PFSK-1 (cell line): ENCODE results near the gene IFRD1.

Source experiments
- FOXP2 ChIP-seq: optimal IDR thresholded peaks from 2 replicates; pipeline ENCODE3; 2011; ENCODE audit warnings: borderline replicate concordance, control low read depth, inconsistent platforms; ENCODE audit not compliant: insufficient read depth; ENCODE audit errors: extremely low read length, extremely low read depth
- POLR2AphosphoS5 ChIP-seq: IDR thresholded peaks from 2 replicates; pipeline ENCODE4 v1.6.1; 2012; ENCODE audit warnings: low read depth, mild to moderate bottlenecking, control low read depth, low read length, moderate library complexity
- SIN3A ChIP-seq: IDR thresholded peaks from 2 replicates; pipeline ENCODE4 v1.6.1; 2012; ENCODE audit warnings: mild to moderate bottlenecking, low read length, moderate library complexity, borderline replicate concordance; ENCODE audit not compliant: insufficient read depth
- TAF1 ChIP-seq: IDR thresholded peaks from 2 replicates; pipeline ENCODE4 v1.6.1; 2012; ENCODE audit warnings: low read length, control low read depth, borderline replicate concordance; ENCODE audit not compliant: insufficient read depth
- TF ChIP-seq, protein P1 (sequence below), 2 experiments: IDR thresholded peaks; 2 replicates each; pipeline versions ENCODE4 v1.6.1 to v1.8.0; 2011 to 2012; ENCODE audit warnings: low read depth in 2 of 2, low read length in 2 of 2, control low read depth in 1 of 2, inconsistent platforms in 1 of 2, mild to moderate bottlenecking in 1 of 2, moderate library complexity in 1 of 2; ENCODE audit not compliant: insufficient read depth in 1 of 2

Gene IFRD1

DNA sequence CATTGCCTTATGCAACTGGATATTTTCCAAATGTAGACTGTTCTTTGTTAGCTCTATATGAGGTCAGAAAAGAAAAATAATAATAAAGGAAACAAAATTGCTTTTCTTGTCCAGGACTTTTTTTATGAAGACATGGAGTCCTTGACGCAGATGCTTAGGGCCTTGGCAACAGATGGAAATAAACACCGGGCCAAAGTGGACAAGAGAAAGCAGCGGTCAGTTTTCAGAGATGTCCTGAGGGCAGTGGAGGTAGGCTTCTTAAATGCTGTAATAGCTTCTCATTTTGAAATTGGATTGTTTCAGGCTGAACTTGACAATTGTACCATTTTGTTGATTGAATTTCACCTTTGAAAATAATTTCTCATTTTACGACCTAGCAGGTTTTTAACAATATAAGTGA lies 17.6 kb downstream of the IFRD1 start:
- no peak for TF ChIP-seq SIN3A
- TF ChIP-seq TAF1: no peak
- TF ChIP-seq POLR2AphosphoS5: no peak
- TF ChIP-seq FOXP2: no peak
- TF ChIP-seq, protein P1, sequence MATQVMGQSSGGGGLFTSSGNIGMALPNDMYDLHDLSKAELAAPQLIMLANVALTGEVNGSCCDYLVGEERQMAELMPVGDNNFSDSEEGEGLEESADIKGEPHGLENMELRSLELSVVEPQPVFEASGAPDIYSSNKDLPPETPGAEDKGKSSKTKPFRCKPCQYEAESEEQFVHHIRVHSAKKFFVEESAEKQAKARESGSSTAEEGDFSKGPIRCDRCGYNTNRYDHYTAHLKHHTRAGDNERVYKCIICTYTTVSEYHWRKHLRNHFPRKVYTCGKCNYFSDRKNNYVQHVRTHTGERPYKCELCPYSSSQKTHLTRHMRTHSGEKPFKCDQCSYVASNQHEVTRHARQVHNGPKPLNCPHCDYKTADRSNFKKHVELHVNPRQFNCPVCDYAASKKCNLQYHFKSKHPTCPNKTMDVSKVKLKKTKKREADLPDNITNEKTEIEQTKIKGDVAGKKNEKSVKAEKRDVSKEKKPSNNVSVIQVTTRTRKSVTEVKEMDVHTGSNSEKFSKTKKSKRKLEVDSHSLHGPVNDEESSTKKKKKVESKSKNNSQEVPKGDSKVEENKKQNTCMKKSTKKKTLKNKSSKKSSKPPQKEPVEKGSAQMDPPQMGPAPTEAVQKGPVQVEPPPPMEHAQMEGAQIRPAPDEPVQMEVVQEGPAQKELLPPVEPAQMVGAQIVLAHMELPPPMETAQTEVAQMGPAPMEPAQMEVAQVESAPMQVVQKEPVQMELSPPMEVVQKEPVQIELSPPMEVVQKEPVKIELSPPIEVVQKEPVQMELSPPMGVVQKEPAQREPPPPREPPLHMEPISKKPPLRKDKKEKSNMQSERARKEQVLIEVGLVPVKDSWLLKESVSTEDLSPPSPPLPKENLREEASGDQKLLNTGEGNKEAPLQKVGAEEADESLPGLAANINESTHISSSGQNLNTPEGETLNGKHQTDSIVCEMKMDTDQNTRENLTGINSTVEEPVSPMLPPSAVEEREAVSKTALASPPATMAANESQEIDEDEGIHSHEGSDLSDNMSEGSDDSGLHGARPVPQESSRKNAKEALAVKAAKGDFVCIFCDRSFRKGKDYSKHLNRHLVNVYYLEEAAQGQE (IDR thresholded peaks at IDR 0.05; ENCODE audit: insufficient read depth in 1 of 2, low read depth in 2 of 2, low read length in 2 of 2): no peak

DNA sequence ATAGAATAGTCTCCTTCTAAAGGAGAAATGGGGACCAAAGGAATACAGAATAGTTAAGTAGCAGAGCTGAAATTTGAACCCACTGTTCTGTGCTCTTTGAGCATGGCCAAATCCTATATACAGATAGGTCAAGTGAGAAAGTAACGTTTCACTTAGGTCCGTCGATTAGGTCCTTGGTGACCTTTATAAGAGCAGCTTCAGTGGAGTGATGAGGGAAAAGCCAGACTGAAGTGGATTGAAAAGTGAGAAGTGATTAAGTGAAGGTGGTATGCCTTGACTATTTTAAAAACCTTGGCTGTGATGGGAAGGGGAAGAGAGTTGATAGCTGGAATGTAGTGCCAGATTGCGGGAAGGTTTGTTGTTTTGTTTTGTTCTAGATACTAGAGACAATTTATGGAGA lies 19.9 kb downstream of the IFRD1 start:
- TF ChIP-seq SIN3A (no peak), TAF1 (no peak), FOXP2 (no peak), POLR2AphosphoS5 (no peak)
- TF ChIP-seq, protein P1 (IDR thresholded peaks at IDR 0.05; ENCODE audit: insufficient read depth in 1 of 2, low read depth in 2 of 2, low read length in 2 of 2): no peak

DNA sequence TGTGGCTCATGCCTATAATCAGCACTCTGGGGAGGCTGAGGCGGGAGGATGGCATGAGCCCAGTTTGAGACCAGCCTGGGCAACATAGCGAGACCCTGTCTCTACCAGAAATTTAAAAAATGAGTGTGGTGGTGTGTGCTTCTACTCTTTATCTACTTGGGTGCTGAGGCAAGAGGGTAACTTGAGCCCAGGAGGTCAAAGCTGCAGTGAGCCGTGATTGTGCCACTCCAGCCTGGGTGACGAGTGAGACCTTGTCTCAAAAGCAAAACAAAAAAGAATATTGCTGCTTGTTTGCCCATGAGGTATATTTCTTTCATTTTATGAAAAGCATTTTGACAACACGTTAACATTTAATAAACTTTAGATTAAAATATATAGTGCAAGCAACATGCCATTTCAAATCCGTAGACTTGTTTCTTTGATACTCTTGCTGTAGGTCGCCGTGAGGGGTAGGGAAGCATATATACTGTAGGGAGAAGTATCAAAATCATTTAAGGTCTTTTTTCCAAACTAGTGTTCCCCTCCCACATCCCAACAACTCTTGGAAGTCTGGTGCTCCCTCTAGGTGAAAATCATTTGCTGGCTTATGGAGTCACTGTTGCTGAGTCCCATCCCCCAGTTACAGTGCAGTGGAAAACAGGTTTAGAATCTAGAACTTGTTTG lies 26.3 kb downstream of the IFRD1 start:
- no peak for TF ChIP-seq POLR2AphosphoS5
- no peak for TF ChIP-seq SIN3A
- TF ChIP-seq TAF1: no peak
- TF ChIP-seq, protein P1 (IDR thresholded peaks at IDR 0.05; ENCODE audit: insufficient read depth in 1 of 2, low read depth in 2 of 2, low read length in 2 of 2): no peak
- TF ChIP-seq FOXP2: no peak

DNA sequence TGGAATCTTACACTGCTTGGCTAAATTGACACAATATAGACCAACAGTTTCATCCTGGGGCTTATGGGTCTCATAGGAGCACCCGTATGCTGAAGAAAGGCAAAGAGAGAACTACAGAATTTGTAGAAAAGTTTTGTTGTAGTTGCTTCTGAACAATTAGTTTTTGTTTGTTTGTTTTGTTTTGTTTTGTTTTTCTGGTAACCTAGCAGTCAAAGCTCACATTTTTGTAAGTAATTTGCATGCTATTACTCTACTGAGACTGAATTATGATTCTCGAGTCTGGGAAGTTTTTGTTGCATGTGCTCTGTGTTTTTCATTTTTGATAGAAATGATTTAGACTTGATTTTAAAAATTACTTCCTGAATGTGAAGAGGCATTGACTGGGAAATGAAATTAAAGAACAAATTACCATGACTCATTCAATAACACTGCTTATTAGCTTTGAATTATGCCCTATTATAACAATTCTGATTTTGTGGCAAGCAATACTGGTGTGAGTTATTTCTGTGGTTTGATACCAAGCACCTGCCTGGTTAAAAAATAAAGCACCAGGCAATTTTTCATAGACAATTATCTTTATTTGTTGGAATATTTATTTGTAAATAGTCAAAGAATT lies 31.0 kb downstream of the IFRD1 start:
- TF ChIP-seq POLR2AphosphoS5: no peak

DNA sequence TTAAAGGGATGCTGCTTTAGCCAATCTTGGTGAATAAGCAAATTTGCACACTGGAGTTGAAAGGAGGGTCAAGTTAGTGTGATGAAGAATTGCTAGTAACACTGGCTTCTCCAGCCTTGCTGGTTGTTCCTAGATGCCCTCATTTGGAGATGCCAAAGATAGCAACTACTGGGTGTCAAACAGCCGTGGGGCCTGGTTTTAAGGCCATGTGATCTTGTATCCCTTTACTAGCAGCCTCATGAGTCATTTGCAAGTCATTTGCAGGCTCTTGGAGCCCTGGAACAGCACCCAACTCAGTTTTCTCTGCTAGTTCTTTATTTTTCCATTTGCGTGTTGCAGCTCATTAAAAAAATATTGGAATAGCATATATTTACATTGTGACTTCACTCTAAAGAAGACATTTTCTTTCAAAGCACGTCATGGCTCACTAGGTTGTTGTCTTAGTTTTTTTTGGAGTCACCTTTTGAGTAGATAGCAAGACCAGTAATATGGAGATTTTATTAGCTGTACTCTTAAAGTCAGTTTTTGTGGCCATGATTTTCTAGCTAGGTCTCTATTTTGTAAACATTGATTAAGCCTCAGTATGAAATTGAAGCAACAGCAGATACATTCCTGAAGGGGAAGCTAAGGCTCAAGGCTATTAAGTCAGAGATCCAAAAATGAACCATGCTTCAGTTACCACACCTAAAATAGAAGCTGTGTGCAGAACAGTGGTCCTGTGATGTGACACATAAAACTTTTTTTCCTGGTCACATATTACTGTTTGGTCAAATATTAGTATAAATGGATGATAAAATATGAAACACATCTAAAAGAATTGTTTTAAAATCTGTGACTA lies 31.8 kb downstream of the IFRD1 start:
- TF ChIP-seq POLR2AphosphoS5: no peak
- TF ChIP-seq TAF1: no peak
- TF ChIP-seq, protein P1 (IDR thresholded peaks at IDR 0.05; ENCODE audit: insufficient read depth in 1 of 2, low read depth in 2 of 2, low read length in 2 of 2): no peak
- no peak for TF ChIP-seq SIN3A
- no peak for TF ChIP-seq FOXP2
